GM19438 (cell line): ENCODE results near the gene NFASC.

ENCODE experiments used
- ATAC-seq: cut with Tn5 transposase; IDR thresholded peaks from one replicate; pipeline ENCODE4 v1.9.1; 2021; ENCODE audit warnings: low read depth; ENCODE audit not compliant: unreplicated experiment

NFASC gene

DNA sequence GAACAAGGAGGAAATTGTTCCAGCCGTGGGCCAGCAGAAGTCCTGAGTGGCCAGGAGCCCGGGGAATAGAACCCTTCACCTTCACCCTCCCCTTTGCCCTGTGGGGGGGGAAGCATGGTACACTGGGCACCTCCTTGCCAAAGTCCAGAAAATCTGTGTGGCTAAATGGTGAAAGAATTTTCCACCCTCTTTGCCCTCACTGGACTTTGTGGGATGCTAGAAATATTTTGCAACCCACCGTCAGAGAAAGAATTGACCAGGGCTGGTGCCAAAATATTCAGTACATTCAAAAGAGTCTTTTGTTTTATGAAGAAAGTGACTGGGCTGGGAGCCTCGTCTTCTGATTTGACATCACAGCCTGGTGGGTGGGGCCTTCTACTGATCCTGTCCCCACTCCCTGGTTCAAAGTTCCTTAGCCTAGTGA is 14.6 kb downstream of the NFASC start:
- no peak for ATAC-seq

GRCh38 chr1:204885790-204886189 is 15.1 kb downstream of the NFASC start:
- ATAC-seq: no peak

- ATAC-seq: no peak
These were observed 17.2 kb downstream of the NFASC start for GRCh38 chr1:204887846-204888245.

GRCh38 chr1:204888294-204888693 is 17.6 kb downstream of the NFASC start:
- ATAC-seq: no peak

- ATAC-seq: no peak
These were observed 19.2 kb downstream of the NFASC start for GRCh38 chr1:204889681-204890383.

- no peak for ATAC-seq
These were observed 21.2 kb downstream of the NFASC start for GRCh38 chr1:204891860-204892259.

GRCh38 chr1:204894031-204894430 is 23.4 kb downstream of the NFASC start:
- ATAC-seq: no peak

DNA sequence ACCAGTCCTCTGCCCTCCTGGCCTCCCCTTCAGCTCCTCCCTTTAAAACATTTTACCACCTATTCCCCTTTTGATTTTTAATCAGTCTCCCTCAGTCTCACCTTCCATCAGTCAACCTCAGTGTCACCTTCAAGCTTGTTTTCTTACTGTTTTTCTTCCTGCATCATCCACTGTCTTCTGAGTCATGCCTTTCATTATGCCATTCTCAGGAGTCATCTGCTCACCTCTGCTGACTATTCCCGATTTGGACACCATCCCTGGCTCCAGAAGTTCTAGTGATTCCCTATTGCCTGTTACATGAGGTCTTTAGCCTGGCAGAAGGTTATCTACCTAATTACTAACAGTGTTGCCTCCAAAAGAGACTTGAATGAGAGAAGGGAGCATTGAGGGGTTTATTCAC is 23.9 kb downstream of the NFASC start:
- no peak for ATAC-seq

- ATAC-seq: no peak
These were observed 25.4 kb downstream of the NFASC start for GRCh38 chr1:204896023-204896422.

DNA sequence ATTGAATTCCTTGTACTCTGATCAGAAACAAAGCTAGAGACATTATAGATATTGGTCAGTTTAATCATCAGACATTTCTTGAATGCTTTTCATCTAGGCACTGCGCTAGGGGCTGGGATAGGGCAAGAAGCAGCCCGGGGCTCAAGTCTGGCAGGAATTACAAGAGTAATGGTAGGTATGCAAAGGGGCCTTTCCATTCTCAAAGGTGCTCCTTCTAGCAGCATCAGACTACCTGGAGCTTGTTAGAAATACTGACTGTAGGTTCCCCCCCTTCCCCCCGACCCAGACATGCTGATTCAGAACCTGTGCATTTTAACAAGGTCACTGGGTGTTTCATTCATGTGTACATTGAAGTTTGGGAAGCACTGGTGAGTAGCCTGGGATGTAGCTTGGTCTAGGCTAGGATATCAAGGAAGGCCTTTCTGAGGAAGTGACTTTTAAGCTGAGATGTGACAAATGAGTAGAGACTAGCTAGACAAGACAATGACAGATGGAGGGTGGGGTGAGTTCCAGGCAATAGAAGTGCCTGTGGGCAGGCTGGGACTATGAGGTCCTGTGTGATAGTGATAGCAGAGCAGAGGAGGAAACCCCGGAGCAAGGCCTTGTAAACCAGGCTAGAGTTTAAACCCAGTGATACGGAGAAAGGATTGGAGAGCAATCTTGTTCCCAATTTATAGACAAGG is 26.3 kb downstream of the NFASC start:
- no peak for ATAC-seq

- no peak for ATAC-seq
These were observed 30.1 kb downstream of the NFASC start for GRCh38 chr1:204900721-204901120.

DNA sequence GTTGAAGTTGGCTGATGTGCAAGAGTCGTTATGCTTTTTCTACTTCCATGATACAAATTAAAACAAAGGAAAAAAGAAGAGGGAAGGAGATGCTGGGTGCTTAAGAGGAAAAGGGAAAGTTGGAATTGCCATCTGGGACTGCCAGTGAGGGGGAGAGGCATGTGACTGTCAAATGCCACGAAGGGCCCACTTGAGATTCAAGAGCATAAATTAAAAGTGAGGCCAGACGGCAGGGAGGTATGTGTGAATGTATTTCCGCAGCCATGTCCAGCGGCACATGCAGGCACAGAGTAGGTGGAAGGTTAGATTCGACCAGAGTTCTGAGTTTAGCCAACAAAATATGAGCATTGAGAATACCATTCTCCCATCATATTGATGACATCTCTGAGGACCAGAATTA is 32.0 kb downstream of the NFASC start:
- ATAC-seq: no peak

DNA sequence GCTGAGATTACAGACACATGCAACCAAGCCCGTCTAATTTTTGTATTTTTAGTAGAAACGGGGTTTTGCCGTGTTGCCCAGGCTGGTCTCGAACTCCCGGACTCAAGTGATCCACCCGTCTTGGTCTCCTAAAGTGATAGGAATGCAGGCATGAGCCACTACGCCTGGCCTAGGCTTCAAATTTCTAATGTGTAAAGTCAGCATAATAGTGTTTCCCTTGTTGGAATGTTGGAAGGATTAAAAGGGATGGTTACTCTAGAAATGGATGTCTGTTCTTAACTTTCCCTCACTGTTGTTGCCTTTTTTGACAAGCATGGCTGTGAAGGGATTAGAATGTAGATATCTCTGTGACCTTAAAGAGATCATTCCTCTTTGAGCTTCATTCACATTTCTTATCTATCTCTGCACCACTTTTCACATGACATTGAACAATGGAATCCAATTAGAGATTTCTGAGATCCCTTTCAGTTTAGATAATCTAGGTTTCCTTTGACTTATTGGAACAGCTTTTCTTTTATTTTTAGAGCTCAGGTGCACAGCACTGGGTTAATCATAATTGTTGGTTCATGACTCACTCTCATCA is 33.7 kb downstream of the NFASC start:
- ATAC-seq: no peak

DNA sequence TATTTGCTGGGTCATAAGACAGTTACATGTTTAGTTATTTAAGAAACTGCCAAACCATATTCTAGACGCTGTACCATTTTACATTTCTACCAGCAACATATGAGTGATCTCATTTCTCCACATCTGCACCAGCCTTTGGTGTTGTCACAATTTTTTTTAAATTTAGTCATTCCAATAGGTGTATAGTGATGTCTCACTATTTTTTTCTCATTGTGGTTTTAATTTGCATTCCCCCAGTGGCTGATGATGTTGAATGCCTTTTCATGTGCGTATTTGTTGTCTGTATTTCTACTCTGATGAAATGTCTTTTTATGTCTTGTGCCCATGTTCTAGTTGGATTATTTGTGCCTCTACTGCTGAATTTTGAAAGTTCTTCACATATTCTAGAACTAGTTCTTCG is 38.4 kb downstream of the NFASC start:
- ATAC-seq: no peak

DNA sequence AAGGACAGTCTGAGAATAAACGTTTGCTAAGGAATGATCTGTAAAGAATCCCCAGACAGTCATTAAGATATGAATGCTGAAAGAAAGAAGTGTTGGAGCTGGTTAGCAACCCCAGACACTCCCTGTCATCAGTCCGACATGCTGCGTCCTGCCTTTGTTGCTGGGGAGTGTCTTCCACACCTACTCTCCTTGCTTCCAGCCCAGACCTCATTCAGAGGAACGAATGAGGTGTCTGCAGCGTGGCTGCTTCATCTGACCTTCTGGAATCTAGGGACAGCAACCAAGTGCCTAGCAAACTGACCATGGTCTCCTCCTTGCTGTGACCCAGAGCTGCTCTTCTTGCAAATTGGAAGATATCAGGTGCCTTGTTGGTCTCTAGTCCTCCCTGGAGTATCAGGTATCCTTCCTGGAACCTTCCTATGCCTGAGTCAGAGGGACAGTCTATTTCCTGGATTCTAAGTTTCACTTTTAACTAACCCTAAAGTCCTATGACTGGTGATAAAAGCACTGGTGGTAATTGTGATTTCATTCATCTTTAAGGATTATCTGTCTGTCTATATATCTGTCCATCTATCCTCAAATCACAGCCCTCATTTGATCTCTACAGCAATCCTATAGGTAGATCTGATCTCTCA is 45.3 kb downstream of the NFASC start:
- no peak for ATAC-seq

- ATAC-seq: no peak
These were observed 47.1 kb downstream of the NFASC start for GRCh38 chr1:204917802-204918201.

DNA sequence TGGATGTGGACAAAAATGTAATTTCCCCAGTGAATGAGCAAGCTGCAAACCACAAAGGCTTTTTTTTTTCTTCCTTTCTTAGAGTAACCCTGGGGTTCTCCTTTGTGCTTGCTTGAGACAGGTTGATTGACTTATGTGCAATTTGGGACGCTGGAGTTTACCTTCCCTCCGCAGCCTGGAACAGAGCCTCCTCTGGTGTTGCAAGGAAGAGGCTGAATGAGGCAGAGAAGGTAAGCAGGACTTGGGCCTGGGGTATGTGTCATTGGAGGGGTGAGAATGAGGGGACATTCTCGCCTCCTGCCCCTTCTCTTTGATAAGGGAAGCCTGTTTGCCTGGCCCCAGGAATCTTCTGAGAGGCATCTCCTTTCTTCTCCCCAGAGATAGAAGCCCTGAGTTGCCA is 49.8 kb downstream of the NFASC start:
- ATAC-seq: no peak

DNA sequence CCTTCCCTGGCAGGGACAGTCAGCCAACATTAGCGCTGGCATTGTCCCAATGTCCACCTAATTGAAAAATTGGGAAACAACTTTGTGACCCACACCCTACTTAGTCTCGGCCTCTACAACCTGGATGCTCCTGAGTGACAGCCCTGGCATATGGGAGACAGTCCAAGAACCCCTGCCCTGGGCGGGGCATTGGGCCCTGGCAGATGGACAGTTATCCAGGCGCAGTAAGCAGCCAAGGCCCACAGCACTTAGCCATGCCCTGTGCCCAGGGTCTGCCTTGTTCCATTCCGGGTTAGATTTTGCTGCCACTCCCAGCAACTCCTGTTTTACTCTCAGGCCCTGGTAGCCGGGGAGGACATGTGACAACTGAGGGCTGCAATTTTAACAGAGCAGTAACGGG is 50.3 kb downstream of the NFASC start:
- ATAC-seq: no peak

DNA sequence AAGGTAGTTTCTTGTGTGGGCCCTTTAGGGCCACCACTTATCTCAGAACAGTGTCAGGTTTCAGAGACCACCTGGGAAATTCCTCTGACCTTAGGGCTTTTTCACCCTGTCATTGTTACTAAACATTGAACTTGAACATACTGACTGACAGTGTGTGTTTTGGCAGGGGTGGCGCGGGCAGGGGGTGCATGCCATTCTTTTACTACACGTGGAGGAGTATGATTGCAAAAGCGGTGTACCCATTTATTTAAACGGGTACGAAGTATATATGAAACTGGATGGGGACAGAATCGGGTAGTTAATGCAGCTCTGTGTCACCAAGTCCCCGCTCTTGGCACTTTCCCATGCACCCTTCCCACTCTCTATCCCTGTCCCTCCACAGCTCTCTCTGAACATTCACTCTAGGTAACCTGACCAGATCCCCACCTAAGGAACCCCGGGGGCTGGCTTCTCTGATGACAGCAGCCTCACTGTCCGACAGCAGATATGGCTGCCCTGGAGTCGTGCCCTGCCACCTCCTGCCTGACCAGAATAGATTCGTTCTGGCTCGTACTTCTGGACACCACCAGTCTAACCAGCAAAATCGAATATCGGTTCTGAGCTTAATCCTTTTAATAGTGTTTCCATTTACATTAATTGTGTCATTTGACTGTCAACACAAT is 51.3 kb downstream of the NFASC start:
- no peak for ATAC-seq

DNA sequence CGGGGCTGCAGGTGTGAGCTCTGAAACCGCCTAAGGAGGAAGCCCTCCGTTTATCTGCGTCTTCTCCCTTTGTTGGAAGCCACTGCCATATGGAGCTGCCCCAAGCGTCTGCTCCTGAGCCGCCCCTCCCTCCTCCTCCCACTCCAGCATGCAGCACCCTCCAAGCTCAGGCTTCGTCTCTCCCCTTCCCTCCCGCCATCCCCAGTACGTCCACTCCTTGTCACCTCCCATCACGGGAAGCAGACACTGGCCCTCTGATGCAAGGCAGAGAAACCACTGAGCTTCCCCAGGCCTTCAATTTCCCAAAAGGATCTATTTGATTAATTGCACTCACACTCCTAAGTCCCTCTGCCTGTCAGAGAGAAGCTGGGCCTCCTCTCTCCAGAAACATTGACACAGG is 52.5 kb downstream of the NFASC start:
- ATAC-seq: no peak

- ATAC-seq: no peak
These were observed 53.0 kb downstream of the NFASC start for GRCh38 chr1:204923626-204924012.
